ENCODE measurements around the gene CFAP126. TPM values are rescaled to one million over a fixed set of nuclear protein-coding genes. Genes with fewer than 3 reads are reported as not detected.
"Not testable (repeated sequence)": the region's sequence is repeated elsewhere in the genome, so short reads cannot be mapped to it uniquely, and the experiment has no call there.

The CFAP126 gene
- polyA plus RNA-seq, 3 donors = 13.6 to 17.6 (median 15.8) TPM

- DNase-seq (ENCODE audit: low read depth in 3 of 3, low spot score in 2 of 3) = peak in 1 of 3 donors; percentile 52
These were observed 14.7 kb upstream of the CFAP126 start for GRCh38 chr1:161382214-161383019.

GRCh38 chr1:161381707-161382106, 14.0 kb upstream of the CFAP126 start:
- DNase-seq (ENCODE audit: low read depth in 3 of 3, low spot score in 2 of 3) = no peak

- no peak for DNase-seq (ENCODE audit: low read depth in 3 of 3, low spot score in 2 of 3)
These were observed 11.4 kb upstream of the CFAP126 start for GRCh38 chr1:161379071-161379470.

- DNase-seq (ENCODE audit: low read depth in 3 of 3, low spot score in 2 of 3) = no peak
These were observed 10.3 kb upstream of the CFAP126 start for GRCh38 chr1:161378014-161378413.

- no peak for DNase-seq (ENCODE audit: low read depth in 3 of 3, low spot score in 2 of 3)
These were observed 6.7 kb upstream of the CFAP126 start for GRCh38 chr1:161374373-161374772.

- DNase-seq (ENCODE audit: low read depth in 3 of 3, low spot score in 2 of 3) = no peak
These were observed 5.8 kb upstream of the CFAP126 start for GRCh38 chr1:161373442-161373841.

GRCh38 chr1:161365207-161365606, 2.5 kb downstream of the CFAP126 start:
- DNase-seq (ENCODE audit: low read depth in 3 of 3, low spot score in 2 of 3) = no peak

GRCh38 chr1:161364332-161364731, 3.3 kb downstream of the CFAP126 start:
- DNase-seq (ENCODE audit: low read depth in 3 of 3, low spot score in 2 of 3) = no peak

- no peak for DNase-seq (ENCODE audit: low read depth in 3 of 3, low spot score in 2 of 3)
These were observed 8.4 kb downstream of the CFAP126 start for GRCh38 chr1:161359291-161359690.

GRCh38 chr1:161357073-161357472, 10.6 kb downstream of the CFAP126 start:
- DNase-seq (ENCODE audit: low read depth in 3 of 3, low spot score in 2 of 3) = no peak

GRCh38 chr1:161351482-161351881, 16.2 kb downstream of the CFAP126 start:
- DNase-seq (ENCODE audit: low read depth in 3 of 3, low spot score in 2 of 3) = no peak

GRCh38 chr1:161350671-161351070, 17.0 kb downstream of the CFAP126 start:
- DNase-seq (ENCODE audit: low read depth in 3 of 3, low spot score in 2 of 3) = no peak

- no peak for DNase-seq (ENCODE audit: low read depth in 3 of 3, low spot score in 2 of 3)
These were observed 24.9 kb downstream of the CFAP126 start for GRCh38 chr1:161342821-161343220.

GRCh38 chr1:161342177-161342576, 25.5 kb downstream of the CFAP126 start:
- DNase-seq (ENCODE audit: low read depth in 3 of 3, low spot score in 2 of 3) = no peak

- DNase-seq (ENCODE audit: low read depth in 3 of 3, low spot score in 2 of 3) = no peak
These were observed 31.9 kb downstream of the CFAP126 start for GRCh38 chr1:161335796-161336195.

GRCh38 chr1:161333166-161333565, 34.5 kb downstream of the CFAP126 start:
- no peak for DNase-seq (ENCODE audit: low read depth in 3 of 3, low spot score in 2 of 3)

GRCh38 chr1:161330346-161330745, 37.3 kb downstream of the CFAP126 start:
- DNase-seq (ENCODE audit: low read depth in 3 of 3, low spot score in 2 of 3) = no peak

GRCh38 chr1:161324020-161324419, 43.7 kb downstream of the CFAP126 start:
- DNase-seq (ENCODE audit: low read depth in 3 of 3, low spot score in 2 of 3) = no peak

- DNase-seq (ENCODE audit: low read depth in 3 of 3, low spot score in 2 of 3) = not testable (repeated sequence)
These were observed 51.6 kb downstream of the CFAP126 start for GRCh38 chr1:161315841-161316674.

Data from right renal cortex interstitium (tissue), 3 donors.